ENCODE results near the gene UNC79.

Gene UNC79

DNA sequence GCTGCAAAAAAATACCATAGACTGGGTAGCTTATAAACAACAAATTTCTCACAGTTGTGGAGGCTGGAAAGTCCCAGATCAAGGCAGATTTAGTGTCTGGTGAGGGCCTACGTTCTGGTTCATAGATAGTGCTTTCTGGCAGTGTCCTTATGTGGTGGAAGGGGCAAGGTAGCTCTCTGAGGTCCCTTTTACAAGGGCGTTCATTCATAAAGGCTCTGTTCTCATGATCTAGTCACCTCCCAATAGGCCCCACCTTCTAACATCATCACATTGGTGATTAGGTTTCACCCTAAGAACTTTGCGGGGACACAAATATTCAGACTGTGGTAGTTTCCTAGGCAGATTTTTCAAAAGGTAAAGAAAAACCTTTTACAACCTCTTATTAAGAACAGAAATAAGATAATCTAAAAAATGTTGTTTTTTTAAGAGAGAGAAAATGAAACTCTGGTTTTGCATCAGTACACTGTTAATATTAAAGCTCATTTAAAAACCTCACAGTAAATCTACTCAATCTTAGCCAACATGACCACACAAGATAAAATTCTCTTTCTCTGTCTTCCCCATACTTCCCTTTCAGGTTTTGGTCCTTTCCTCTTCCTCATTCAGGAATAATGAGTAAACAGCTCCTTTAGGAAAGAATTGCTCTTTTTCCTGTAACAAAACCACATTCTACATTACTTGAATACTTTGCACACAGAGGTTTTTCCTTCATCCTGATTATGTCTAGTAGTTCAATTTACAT is 117.5 kb downstream of the UNC79 start:
- no peak for DNase-seq (ENCODE audit: low spot score)

DNA sequence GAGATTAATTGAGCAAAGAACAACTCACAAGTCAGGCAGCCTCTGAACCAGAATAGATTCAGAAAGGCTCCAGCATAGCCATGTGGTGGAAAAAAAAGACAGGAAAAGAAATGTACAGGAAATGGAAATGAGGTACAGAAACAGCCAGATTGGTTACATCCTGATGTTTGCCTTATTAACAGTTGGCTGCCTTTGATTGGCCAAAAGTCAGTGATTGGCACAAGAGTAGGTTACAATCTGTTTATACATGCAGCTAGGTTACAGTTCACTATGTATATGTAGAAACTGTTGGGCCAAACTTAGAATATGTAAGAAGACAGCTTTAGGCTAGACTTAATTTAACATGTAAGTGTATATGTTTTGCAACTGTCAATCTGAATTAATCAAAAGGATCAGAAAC is 118.9 kb downstream of the UNC79 start:
- DNase-seq (ENCODE audit: low spot score): no peak

DNA sequence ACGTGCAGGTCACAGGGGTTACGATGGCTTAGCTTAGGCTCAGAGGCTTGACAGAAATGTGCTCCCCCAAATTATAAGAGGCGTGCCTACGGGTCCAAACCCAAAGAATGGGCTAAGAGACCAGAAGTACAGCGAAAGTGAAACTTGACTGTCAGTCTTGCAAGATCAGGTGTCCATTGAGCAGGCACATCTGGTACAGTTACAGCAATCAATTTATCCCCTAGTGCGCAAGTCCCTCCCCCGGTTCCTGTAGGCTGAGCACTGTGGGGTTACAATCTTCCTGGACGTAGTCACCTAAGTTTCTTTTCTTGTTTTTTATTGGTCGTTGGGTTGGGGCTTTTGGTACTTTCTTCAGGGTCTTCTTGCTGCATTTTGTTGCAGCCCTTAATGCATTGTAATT is 134.2 kb downstream of the UNC79 start:
- no peak for DNase-seq (ENCODE audit: low spot score)

DNA sequence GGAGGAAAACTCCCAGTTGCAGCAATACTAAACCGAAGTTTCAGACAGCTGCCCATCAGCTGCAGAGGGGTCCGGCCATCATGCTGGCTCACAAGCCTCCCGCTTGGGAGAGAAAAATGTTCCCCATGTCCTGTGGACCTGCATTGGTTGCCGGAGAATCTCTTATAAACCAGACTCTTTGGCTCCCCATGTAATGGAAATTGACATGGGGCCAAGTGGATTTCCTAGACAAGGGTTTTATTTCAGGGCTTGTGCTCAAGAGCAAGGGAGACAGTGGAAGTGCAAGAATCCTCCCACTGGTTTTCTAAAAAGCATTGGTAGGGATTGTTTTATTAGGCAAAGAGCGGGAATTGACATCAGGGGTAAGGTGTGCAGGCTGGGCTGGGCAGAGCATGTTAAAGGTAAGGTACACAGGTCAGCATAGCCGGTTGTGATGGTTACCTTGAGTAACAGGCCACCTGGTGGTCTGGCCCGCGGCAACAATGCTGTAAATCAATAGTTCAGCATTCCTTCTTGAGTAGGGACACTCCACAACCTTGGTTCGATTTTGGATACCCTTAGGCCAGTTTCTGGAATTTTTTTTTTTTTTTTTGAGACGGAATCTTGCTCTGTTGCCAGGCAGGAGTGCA is 135.4 kb downstream of the UNC79 start:
- DNase-seq (ENCODE audit: low spot score): no peak

DNA sequence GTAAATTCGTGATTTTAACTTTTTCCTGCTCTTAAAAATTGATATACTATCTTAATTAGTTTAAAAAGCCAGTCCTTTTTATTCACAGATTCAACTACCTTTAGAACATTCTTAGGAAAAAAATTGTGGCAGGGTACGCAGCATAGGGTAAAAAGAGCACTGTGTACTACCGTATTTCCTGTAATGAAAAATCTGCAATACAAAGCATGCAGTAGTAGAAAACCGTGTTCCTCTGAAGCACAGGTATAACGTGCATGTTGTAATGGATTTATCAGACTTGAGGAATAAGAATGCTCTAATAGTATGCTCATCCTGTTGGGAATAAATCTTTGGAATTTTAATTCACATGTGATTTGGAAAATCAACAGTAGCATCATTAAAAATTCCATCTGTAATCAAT is 140.5 kb downstream of the UNC79 start:
- no peak for DNase-seq (ENCODE audit: low spot score)

DNA sequence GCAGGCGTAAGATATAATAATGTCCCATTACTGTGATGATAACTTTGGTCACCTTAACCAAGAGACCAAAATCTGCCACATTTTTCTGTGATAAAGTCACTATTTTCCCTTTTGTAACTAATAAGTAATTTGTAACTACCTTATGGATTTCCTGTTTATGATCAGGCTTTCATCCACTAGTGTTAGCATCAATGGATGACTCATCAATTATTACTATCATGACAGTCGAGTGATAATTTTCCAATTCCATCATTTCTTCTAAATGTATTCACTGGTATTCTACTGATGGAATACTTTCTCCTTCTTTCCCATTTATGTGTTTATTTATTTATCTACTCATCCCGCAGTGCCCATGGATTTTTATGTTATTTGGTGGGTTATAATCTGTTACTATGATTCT is 148.4 kb downstream of the UNC79 start:
- no peak for DNase-seq (ENCODE audit: low spot score)

DNA sequence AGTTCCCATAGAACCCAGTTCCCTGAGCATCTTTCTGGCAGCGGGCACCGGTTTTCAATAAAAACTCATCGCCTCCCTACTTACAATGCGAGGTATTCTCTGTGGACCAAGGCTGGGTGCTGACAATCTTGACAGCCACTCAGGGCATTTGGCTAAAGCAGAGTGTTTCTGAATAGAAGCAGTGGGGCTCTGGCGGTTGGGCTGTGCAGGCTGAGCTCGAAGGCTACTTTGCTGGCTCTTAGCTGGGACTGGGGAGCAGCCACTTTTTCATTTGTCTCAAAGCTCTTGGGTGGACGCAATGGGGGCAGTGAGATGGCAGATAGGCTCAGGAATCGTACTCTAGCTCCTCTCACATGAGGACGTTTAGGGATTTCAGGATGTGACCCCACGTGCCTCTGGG is 151.8 kb downstream of the UNC79 start:
- no peak for DNase-seq (ENCODE audit: low spot score)

GRCh38 chr14:93587330-93587729 is 156.6 kb downstream of the UNC79 start:
- DNase-seq (ENCODE audit: low spot score): no peak

GRCh38 chr14:93591506-93591905 is 160.8 kb downstream of the UNC79 start:
- DNase-seq (ENCODE audit: low spot score): no peak

- DNase-seq (ENCODE audit: low spot score): no peak
Observed at GRCh38 chr14:93592786-93593185, 162.0 kb downstream of the UNC79 start.

DNA sequence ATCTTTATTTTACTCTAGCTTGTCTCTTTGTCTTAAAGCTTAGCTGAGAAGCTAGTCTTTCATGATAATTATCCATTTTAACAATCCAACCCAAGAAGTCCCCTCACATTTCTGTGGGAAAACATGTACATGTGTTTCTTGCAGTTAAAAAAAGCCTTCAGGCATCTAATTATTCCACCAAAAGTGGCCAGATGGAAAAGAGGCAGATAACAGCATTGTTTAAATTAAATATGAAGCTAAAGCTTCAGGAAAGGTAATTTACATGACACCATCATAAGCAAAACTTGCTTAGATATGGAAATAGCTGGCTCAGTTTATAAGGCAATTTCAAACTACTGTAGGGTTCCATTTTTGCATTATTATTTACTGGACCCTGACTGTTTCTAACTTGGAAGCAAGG is 175.4 kb downstream of the UNC79 start:
- DNase-seq (ENCODE audit: low spot score): no peak

- DNase-seq (ENCODE audit: low spot score): peak; percentile 64
Observed at GRCh38 chr14:93619176-93619793, 188.5 kb downstream of the UNC79 start.

GRCh38 chr14:93628048-93628447 is 197.3 kb downstream of the UNC79 start:
- no peak for DNase-seq (ENCODE audit: low spot score)

- DNase-seq (ENCODE audit: low spot score): no peak
Observed at GRCh38 chr14:93629643-93630042, 198.9 kb downstream of the UNC79 start.

DNA sequence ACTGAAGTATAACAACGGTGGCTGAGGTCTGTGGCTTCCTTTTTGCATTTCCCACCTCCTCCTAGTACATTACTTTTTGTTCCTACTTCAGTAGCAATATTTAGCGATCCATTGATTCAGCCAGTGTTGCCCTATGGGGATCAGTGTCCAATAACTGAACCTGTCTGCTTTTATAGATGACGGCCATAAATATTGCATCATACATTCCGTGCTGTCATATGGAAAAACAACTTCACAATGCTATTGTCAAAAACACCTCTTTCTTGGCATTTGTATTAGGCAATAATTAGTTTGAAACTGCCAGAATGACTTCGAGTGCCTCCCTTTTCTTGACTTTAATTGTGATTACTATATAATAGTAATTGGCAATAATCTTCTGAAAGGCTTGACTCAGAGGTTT is 208.1 kb downstream of the UNC79 start:
- DNase-seq (ENCODE audit: low spot score): no peak

GRCh38 chr14:93643127-93643526 is 212.4 kb downstream of the UNC79 start:
- DNase-seq (ENCODE audit: low spot score): no peak

DNA sequence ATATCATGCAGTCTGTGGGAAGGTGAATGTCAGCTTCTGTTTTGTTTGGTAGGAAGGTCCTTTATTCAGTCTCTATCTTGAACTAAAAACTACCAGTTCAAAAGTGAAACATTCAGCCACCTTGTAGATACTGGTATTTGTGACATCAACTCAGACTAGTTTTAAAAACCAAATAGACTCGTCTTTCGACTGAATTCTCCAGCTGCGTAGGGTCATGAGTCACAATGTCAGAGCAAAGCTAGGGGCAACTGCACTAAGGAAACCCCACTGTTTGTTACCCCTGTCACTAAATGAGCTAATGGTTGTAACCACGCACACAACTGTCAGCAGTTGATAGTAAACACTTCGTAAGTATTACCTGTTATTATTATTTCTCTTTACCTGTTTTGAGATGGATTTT is 212.9 kb downstream of the UNC79 start:
- no peak for DNase-seq (ENCODE audit: low spot score)

DNA sequence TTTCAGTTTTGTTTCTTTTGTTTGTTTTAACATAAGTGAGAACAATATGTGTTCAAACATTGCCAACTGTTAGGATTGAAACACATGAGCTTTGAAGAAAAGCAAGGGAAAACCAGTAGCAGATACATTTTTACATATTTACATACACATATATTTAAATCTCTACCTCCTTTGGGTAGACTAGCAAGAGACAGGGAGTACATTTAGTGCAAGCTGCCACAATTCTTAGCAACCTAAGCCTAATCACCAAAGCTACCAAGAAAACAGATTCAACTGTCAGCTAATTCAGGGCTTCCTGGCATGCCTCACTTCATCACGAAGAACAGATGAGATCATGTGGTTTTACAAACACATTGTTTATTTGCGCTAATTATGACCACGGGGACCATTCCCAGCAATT is 214.5 kb downstream of the UNC79 start:
- peak; percentile 5 for DNase-seq (ENCODE audit: low spot score)

GRCh38 chr14:93648440-93649168 is 217.9 kb downstream of the UNC79 start:
- DNase-seq (ENCODE audit: low spot score): no peak

DNA sequence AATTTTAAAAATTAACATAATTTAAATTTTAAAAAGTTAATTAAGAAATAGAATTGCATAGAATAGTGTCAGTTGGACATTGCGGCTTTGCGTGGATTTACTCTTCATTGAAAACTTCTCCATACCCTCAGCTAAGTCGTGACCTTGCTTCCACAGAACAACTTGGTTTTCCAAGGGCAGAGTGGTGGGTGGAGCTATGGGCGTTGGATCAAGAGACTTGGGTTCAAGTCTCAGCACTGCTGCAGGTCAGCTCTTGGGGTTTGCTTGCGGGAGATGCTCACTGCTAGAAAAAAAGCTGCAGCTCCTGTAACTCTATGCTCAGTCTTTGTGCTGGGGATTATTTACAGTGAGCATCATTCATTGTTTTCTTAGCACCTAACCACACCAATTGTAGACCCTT is 223.9 kb downstream of the UNC79 start:
- no peak for DNase-seq (ENCODE audit: low spot score)

GRCh38 chr14:93655078-93655750 is 224.5 kb downstream of the UNC79 start:
- peak; percentile 95 for DNase-seq (ENCODE audit: low spot score)

DNA sequence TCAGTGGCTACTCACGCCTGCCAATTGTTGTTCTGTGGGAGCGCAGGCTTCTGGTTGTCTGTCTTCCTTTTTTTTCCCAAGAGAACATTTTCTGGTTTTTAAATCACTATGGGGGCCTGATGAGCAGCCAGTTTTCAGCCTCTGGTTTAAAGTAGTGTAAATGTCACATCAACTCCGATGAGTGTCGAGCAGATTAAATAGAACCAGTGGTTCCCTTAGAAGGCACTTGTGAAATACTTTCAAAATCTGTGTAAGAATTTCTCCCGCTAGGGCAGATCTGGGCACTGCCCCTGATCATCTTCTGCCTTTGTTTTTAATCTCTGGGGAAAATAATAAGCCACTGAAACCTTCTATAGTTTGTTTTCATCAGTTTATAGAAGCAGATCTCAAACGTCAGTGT is 227.1 kb downstream of the UNC79 start:
- peak; percentile 9 for DNase-seq (ENCODE audit: low spot score)
